ENCODE measurements around the gene SGMS1. TPM values are rescaled to one million over a fixed set of nuclear protein-coding genes. Genes with fewer than 3 reads are reported as not detected.

The SGMS1 gene
- total and polyA plus RNA-seq, 2 donors (not counting 3 experiments of a cell fraction or from before 2014, with no cell fraction given), result 9.7 to 23.7 TPM

- Histone ChIP-seq H3K9ac (replicated peaks; ENCODE audit: extremely low read depth, insufficient read depth, low read length) (no peak overlapping the region), H3K4me2 (ENCODE audit: insufficient read depth, low read length) (no peak overlapping the region), H3K79me2 (ENCODE audit: control insufficient read depth, insufficient read depth, low read length) (peaks cover 10% of the 10 kb centered on the region), H4K20me1 (replicated peaks; ENCODE audit: control insufficient read depth, extremely low read depth, insufficient read depth, low read length) (no peaks in the 10 kb centered on the region), H3K4me3 (replicated peaks in 1 of 3; ENCODE audit: insufficient read depth in 1 of 3, low read depth in 1 of 3, low read length in 3 of 3) (no peak overlapping the region), H3K4me1 (ENCODE audit: control insufficient read depth, extremely low read depth, insufficient read depth, low read length) (peaks cover 3% of the 10 kb centered on the region), H3K36me3 (ENCODE audit: control insufficient read depth in 2 of 2, extremely low read depth in 1 of 2, insufficient read depth in 2 of 2, low read length in 2 of 2) (no peaks in the 10 kb centered on the region), H3K27me3 (ENCODE audit: control insufficient read depth in 2 of 2, insufficient read depth in 2 of 2, low read length in 2 of 2) (no peaks in the 10 kb centered on the region), H3K27ac (ENCODE audit: insufficient read depth, low read depth, low read length) (no peak overlapping the region), H3K9me3 (replicated peaks; ENCODE audit: control insufficient read depth, insufficient read depth, low read length) (no peaks in the 10 kb centered on the region), H2AFZ (ENCODE audit: low read depth, low read length) (no peak overlapping the region), H3K9me1 (replicated peaks; ENCODE audit: control insufficient read depth, extremely low read depth, insufficient read depth, low read length) (no peaks in the 10 kb centered on the region)
- FAIRE-seq (no peak), DNase-seq (ENCODE audit: low read depth, low spot score) (peak; percentile 30)
- CTCF ChIA-PET, result interaction anchor here (0.6 to 1.4 kb wide), 2 partner anchors 12 to 34 kb away, joined by 4 to 10 read pairs; no protein-coding TSS in a partner anchor
- intact Hi-C loops (cut with micrococcal nuclease), result no loop called here
- no TSS peak for BruUV-seq (replicated peaks)
- no peak for TF ChIP-seq POLR2A (IDR thresholded peaks at IDR 0.05; ENCODE audit: low read depth, low read length)
- no peak for TF ChIP-seq FOS (IDR thresholded peaks at IDR 0.05; ENCODE audit: borderline replicate concordance, insufficient read depth, low read length)
- POLR2A ChIA-PET, result no interaction called here
- dilution Hi-C loops (cut with MboI; ENCODE audit: extremely low pct_ligation_motif_present, low sequenced_read_pairs), result no loop called here
Measured at GRCh38 chr10:50379616-50380015, 244.1 kb downstream of the SGMS1 start.

- Histone ChIP-seq H3K4me1 (ENCODE audit: control insufficient read depth, extremely low read depth, insufficient read depth, low read length) (peaks cover 3% of the 10 kb centered on the region), H4K20me1 (replicated peaks; ENCODE audit: control insufficient read depth, extremely low read depth, insufficient read depth, low read length) (no peaks in the 10 kb centered on the region), H3K9me1 (replicated peaks; ENCODE audit: control insufficient read depth, extremely low read depth, insufficient read depth, low read length) (no peaks in the 10 kb centered on the region), H3K4me2 (ENCODE audit: insufficient read depth, low read length) (no peak overlapping the region), H3K79me2 (ENCODE audit: control insufficient read depth, insufficient read depth, low read length) (peaks cover 9% of the 10 kb centered on the region), H3K27ac (ENCODE audit: insufficient read depth, low read depth, low read length) (no peak overlapping the region), H3K27me3 (ENCODE audit: control insufficient read depth in 2 of 2, insufficient read depth in 2 of 2, low read length in 2 of 2) (no peaks in the 10 kb centered on the region), H3K36me3 (ENCODE audit: control insufficient read depth in 2 of 2, extremely low read depth in 1 of 2, insufficient read depth in 2 of 2, low read length in 2 of 2) (no peaks in the 10 kb centered on the region), H3K4me3 (replicated peaks in 1 of 3; ENCODE audit: insufficient read depth in 1 of 3, low read depth in 1 of 3, low read length in 3 of 3) (no peak overlapping the region), H2AFZ (ENCODE audit: low read depth, low read length) (no peak overlapping the region), H3K9me3 (replicated peaks; ENCODE audit: control insufficient read depth, insufficient read depth, low read length) (no peaks in the 10 kb centered on the region), H3K9ac (replicated peaks; ENCODE audit: extremely low read depth, insufficient read depth, low read length) (no peak overlapping the region)
- BruUV-seq (replicated peaks), result no TSS peak
- no peak for FAIRE-seq
- dilution Hi-C loops (cut with MboI; ENCODE audit: extremely low pct_ligation_motif_present, low sequenced_read_pairs) (no loop called here), intact Hi-C loops (cut with micrococcal nuclease) (no loop called here)
- ChIA-PET CTCF (no interaction called here), POLR2A (no interaction called here)
- DNase-seq (ENCODE audit: low read depth, low spot score), result no peak
- no peak for TF ChIP-seq POLR2A (IDR thresholded peaks at IDR 0.05; ENCODE audit: low read depth, low read length)
- TF ChIP-seq MYC (IDR thresholded peaks at IDR 0.05; ENCODE audit: low read depth, low read length), result no peak
- no peak for TF ChIP-seq GATA2 (IDR thresholded peaks at IDR 0.05; ENCODE audit: insufficient read depth, insufficient read length, low read depth, low read length)
- no peak for TF ChIP-seq CTCF (IDR thresholded peaks at IDR 0.05; ENCODE audit: extremely low read depth in 1 of 2, insufficient read depth in 1 of 2, low read depth in 1 of 2, low read length in 2 of 2)
Measured at GRCh38 chr10:50375745-50376144, 248.0 kb downstream of the SGMS1 start.

Measured in endothelial cell of umbilical vein (primary cell).